HepG2 (cell line): ENCODE results near the gene PEA15. TPM values are rescaled to one million over a fixed set of nuclear protein-coding genes. Genes with fewer than 3 reads are reported as not detected.
A peak's percentile ranks its signal among the peaks of the same experiment; 100 is the strongest.

Experiments used
- ARID4A ChIP-seq: sonication (generic); formaldehyde crosslinking; IDR thresholded peaks from 2 replicates; pipeline ENCODE4 v1.5.0; 2020; ENCODE audit warnings: mild to moderate bottlenecking, missing genetic modification reagents, borderline replicate concordance
- DRAP1 ChIP-seq: IDR thresholded peaks from 2 replicates; pipeline ENCODE4 v1.6.1; 2016; ENCODE audit warnings: missing genetic modification reagents, missing compliant biosample characterization
- IKZF1 ChIP-seq: fragments of 450-650 bp; IDR thresholded peaks from 2 replicates; pipeline ENCODE4 v1.7.1; 2016
- SIN3B ChIP-seq: fragments of 150-350 bp; IDR thresholded peaks from 2 replicates; pipeline ENCODE4 v1.6.1; 2014; ENCODE audit warnings: low read length
- SMAD9 ChIP-seq: sonication (generic); formaldehyde crosslinking; IDR thresholded peaks from 2 replicates; pipeline ENCODE4 v1.5.1; 2020; ENCODE audit warnings: mild to moderate bottlenecking, missing genetic modification reagents
- TAF15 ChIP-seq: fragments of 200-400 bp; formaldehyde crosslinking; IDR thresholded peaks from one replicate; pipeline ENCODE4 v1.6.1; 2018; ENCODE audit warnings: mild to moderate bottlenecking, low read depth, low read length; ENCODE audit not compliant: poor library complexity, severe bottlenecking
- TSC22D2 ChIP-seq: sonication (generic); formaldehyde crosslinking; IDR thresholded peaks from 2 replicates; pipeline ENCODE4 v1.5.1; 2020; ENCODE audit warnings: missing genetic modification reagents, mild to moderate bottlenecking, borderline replicate concordance
- ZBTB3 ChIP-seq: sonication (generic); formaldehyde crosslinking; IDR thresholded peaks from 2 replicates; pipeline ENCODE4 v1.4.0; 2020; ENCODE audit warnings: low read depth, mild to moderate bottlenecking, moderate library complexity, missing genetic modification reagents, borderline replicate concordance
- ZBTB37 ChIP-seq: sonication (generic); formaldehyde crosslinking; IDR thresholded peaks from 2 replicates; pipeline ENCODE4 v1.4.0; 2020; ENCODE audit warnings: mild to moderate bottlenecking, missing genetic modification reagents
- ZBTB8A ChIP-seq: sonication (generic); formaldehyde crosslinking; IDR thresholded peaks from 2 replicates; pipeline ENCODE4 v1.4.0; 2020; ENCODE audit warnings: mild to moderate bottlenecking, low read depth, missing genetic modification reagents, borderline replicate concordance
- ZNF275 ChIP-seq: sonication (generic); formaldehyde crosslinking; IDR thresholded peaks from 2 replicates; pipeline ENCODE4 v1.8.0; 2022; ENCODE audit warnings: missing genetic modification reagents, mild to moderate bottlenecking, inconsistent platforms, borderline replicate concordance
- ZNF34 ChIP-seq: sonication (generic); formaldehyde crosslinking; IDR thresholded peaks from 2 replicates; pipeline ENCODE4 v1.4.0; 2020; ENCODE audit warnings: mild to moderate bottlenecking, missing genetic modification reagents, borderline replicate concordance
- ZNF501 ChIP-seq: sonication (generic); formaldehyde crosslinking; IDR thresholded peaks from 2 replicates; pipeline ENCODE4 v1.5.1; 2020; ENCODE audit warnings: mild to moderate bottlenecking, moderate library complexity, missing genetic modification reagents
- polyA plus RNA-seq, 8 experiments: library from polyadenylated mRNA; depleted of rRNA in 3 of 8; stranded (reverse) in 7 of 8; unstranded in 1 of 8; fragments of >200 nt; fragmentation: Illumina TruSeq in 4 of 8; extraction: Trizol in 4 of 8; gene quantifications; 2 replicates each; pipeline versions ENCODE4 v1.2.1 to v1.2.3, GENCODE V29; 2011 to 2016; ENCODE audit warnings: low read depth in 4 of 8, missing spikeins in 1 of 8, mixed read lengths in 1 of 8; ENCODE audit not compliant: insufficient read depth in 1 of 8
- total RNA-seq, 5 experiments: library from RNA; depleted of rRNA; stranded (reverse); fragments of >200 nt; fragmentation: Illumina TruSeq; extraction: Trizol; gene quantifications; 2 replicates each; pipeline ENCODE4 v1.2.3, GENCODE V29; 2016; ENCODE audit warnings: low read depth in 1 of 5
- TF ChIP-seq, protein P1 (sequence below): sonication (generic); formaldehyde crosslinking; IDR thresholded peaks from 2 replicates; pipeline ENCODE4 v1.5.0; 2020; ENCODE audit warnings: missing genetic modification reagents
- TF ChIP-seq, protein P2 (sequence below): sonication (generic); formaldehyde crosslinking; IDR thresholded peaks from 2 replicates; pipeline ENCODE4 v1.8.0; 2022; ENCODE audit warnings: mild to moderate bottlenecking, missing genetic modification reagents, moderate library complexity
- TF ChIP-seq, protein P3 (sequence below): sonication (generic); formaldehyde crosslinking; IDR thresholded peaks from 2 replicates; pipeline ENCODE4 v1.4.0; 2020; ENCODE audit warnings: missing genetic modification reagents, borderline replicate concordance

Gene PEA15
- total and polyA plus RNA-seq, 2 of the 13 experiments (the other 11 are each of a cell fraction or from before 2014, with no cell fraction given), result 12.1 to 35.2 TPM

DNA sequence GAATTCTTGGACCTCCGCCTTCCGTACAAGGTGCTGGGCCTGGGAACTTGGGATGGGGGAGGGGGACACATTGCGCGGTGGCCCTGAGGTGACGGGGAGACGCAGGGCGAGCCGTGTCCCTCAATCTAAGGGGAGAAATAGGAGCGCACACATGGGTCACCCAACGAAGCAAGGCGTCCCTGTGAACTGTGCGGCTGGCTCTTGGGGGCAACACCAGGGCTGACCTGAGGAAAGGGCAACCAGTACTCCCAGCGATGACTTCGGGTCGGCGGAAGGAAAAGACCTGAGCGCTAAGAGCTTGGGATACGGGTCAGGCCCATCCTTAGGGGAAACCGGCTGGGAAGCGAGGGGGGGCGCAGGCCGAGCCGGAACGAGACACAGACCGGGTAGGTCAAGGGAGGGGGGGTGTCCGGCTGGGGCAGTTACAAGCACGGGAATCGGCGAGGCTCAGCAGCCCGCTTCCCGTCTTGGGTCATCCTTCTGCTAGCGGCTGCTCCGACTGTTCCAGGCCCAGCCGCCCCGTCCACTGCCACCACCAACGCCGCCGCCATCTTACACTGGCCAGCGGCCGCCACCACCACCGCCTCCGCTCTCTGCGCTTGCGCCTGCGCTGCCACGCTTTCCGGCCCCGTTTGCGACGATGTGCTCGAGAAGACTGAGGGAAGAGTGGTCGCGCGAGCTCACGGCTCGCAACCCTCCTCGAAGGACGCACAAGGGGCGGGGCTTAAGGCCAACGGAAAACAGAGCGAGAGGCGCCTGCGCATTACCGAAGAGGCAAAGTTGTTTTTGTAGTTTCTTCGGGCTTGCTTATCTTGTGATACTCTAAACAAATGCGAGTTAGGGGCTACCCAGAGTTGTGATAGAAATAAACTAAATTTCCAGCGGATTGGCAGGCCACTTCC lies 57.0 kb downstream of the PEA15 start, which contains the start of gene DCAF8 (continued):
- TF ChIP-seq ZNF34 (CRISPR knock-in tag) (no peak), SIN3B (peak; percentile 13; the same call in 1 of the 2 replicates), ZNF501 (CRISPR knock-in tag) (peak; percentile 62), ZNF275 (CRISPR knock-in tag) (0 out of 2 replicates have a peak, but pooled peaks have one; percentile 52), ARID4A (peak; percentile 94), SMAD9 (CRISPR knock-in tag) (no peak), IKZF1 (no peak), ZBTB8A (CRISPR knock-in tag) (peak; percentile 45; the same call in 1 of the 2 replicates), ZBTB37 (CRISPR knock-in tag) (no peak), TSC22D2 (no peak), DRAP1 (CRISPR knock-in tag) (peak; percentile 96), ZBTB3 (CRISPR knock-in tag) (no peak), TAF15 (no peak)
- TF ChIP-seq, protein P1, sequence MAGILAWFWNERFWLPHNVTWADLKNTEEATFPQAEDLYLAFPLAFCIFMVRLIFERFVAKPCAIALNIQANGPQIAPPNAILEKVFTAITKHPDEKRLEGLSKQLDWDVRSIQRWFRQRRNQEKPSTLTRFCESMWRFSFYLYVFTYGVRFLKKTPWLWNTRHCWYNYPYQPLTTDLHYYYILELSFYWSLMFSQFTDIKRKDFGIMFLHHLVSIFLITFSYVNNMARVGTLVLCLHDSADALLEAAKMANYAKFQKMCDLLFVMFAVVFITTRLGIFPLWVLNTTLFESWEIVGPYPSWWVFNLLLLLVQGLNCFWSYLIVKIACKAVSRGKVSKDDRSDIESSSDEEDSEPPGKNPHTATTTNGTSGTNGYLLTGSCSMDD, result no peak
- TF ChIP-seq, protein P2, sequence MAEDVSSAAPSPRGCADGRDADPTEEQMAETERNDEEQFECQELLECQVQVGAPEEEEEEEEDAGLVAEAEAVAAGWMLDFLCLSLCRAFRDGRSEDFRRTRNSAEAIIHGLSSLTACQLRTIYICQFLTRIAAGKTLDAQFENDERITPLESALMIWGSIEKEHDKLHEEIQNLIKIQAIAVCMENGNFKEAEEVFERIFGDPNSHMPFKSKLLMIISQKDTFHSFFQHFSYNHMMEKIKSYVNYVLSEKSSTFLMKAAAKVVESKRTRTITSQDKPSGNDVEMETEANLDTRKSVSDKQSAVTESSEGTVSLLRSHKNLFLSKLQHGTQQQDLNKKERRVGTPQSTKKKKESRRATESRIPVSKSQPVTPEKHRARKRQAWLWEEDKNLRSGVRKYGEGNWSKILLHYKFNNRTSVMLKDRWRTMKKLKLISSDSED (CRISPR knock-in tag), result no peak
- TF ChIP-seq, protein P3, sequence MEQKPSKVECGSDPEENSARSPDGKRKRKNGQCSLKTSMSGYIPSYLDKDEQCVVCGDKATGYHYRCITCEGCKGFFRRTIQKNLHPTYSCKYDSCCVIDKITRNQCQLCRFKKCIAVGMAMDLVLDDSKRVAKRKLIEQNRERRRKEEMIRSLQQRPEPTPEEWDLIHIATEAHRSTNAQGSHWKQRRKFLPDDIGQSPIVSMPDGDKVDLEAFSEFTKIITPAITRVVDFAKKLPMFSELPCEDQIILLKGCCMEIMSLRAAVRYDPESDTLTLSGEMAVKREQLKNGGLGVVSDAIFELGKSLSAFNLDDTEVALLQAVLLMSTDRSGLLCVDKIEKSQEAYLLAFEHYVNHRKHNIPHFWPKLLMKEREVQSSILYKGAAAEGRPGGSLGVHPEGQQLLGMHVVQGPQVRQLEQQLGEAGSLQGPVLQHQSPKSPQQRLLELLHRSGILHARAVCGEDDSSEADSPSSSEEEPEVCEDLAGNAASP (CRISPR knock-in tag), result 0 out of 2 replicates have a peak, but pooled peaks have one; percentile 7
